Neural progenitor cell (in vitro differentiated cells): ENCODE results near the gene MTHFR. TPM values are rescaled to one million over a fixed set of nuclear protein-coding genes. Genes with fewer than 3 reads are reported as not detected.

Experiments
- DNase-seq: peaks from one replicate; pipeline ENCODE4 v3.0.0-alpha.2; 2016; ENCODE audit warnings: low spot score
- H2AFZ ChIP-seq: fragments of 200-600 bp; sonication (generic); replicated peaks from 2 replicates; pipeline ENCODE4 v1.6.1; 2016; ENCODE audit warnings: antibody characterized with exemption
- H3F3A ChIP-seq: fragments of 200-600 bp; sonication (generic); 2 replicates; pipeline ENCODE4 v1.6.1; 2016; ENCODE audit warnings: antibody characterized with exemption, low read depth
- H3K27ac ChIP-seq: fragments of 200-600 bp; sonication (generic); 2 replicates; pipeline ENCODE4 v1.5.1; 2016; ENCODE audit warnings: mild to moderate bottlenecking
- H3K27me3 ChIP-seq: fragments of 200-600 bp; sonication (generic); 2 replicates; pipeline ENCODE4 v1.6.1; 2016; ENCODE audit warnings: mild to moderate bottlenecking, moderate library complexity
- H3K36me3 ChIP-seq: fragments of 200-600 bp; sonication (generic); 2 replicates; pipeline ENCODE4 v1.5.1; 2016
- H3K4me1 ChIP-seq: fragments of 200-600 bp; sonication (generic); 2 replicates; pipeline ENCODE4 v1.6.1; 2016; ENCODE audit warnings: mixed run types
- H3K4me2 ChIP-seq: fragments of 200-600 bp; sonication (generic); 2 replicates; pipeline ENCODE4 v1.6.1; 2016
- H3K4me3 ChIP-seq: fragments of 200-600 bp; sonication (generic); 2 replicates; pipeline ENCODE4 v1.5.1; 2016
- H3K79me2 ChIP-seq: fragments of 200-600 bp; sonication (generic); 2 replicates; pipeline ENCODE4 v1.6.1; 2016; ENCODE audit warnings: low read depth
- H3K9ac ChIP-seq: fragments of 200-600 bp; sonication (generic); 2 replicates; pipeline ENCODE4 v1.6.1; 2016
- H3K9me3 ChIP-seq: fragments of 200-600 bp; sonication (generic); 2 replicates; pipeline ENCODE4 v1.5.1; 2016; ENCODE audit warnings: low read depth
- H4K20me1 ChIP-seq: fragments of 200-600 bp; sonication (generic); 2 replicates; pipeline ENCODE4 v1.6.1; 2016; ENCODE audit warnings: low read depth
- H3K27ac Mint-ChIP-seq: 3 replicates; pipeline ENCODE4 v1.8.0; 2021; ENCODE audit warnings: mixed read lengths
- H3K27me3 Mint-ChIP-seq: 2 replicates; pipeline ENCODE4 v1.8.0; 2022; ENCODE audit warnings: low read depth, mild to moderate bottlenecking, inconsistent platforms, moderate library complexity, mixed read lengths; ENCODE audit not compliant: insufficient read depth
- H3K36me3 Mint-ChIP-seq: 3 replicates; pipeline ENCODE4 v1.8.0; 2021; ENCODE audit warnings: mixed read lengths
- H3K4me1 Mint-ChIP-seq: 3 replicates; pipeline ENCODE4 v1.8.0; 2021; ENCODE audit warnings: mixed read lengths
- H3K4me3 Mint-ChIP-seq: 3 replicates; pipeline ENCODE4 v1.8.0; 2021; ENCODE audit warnings: mild to moderate bottlenecking, moderate library complexity, mixed read lengths
- H3K9me3 Mint-ChIP-seq: 3 replicates; pipeline ENCODE4 v1.8.0; 2020; ENCODE audit warnings: mixed read lengths
- CTCF ChIP-seq: fragments of 200-600 bp; sonication (generic); IDR thresholded peaks from 2 replicates; pipeline ENCODE4 v1.5.1; 2017; ENCODE audit warnings: antibody characterized with exemption, mild to moderate bottlenecking
- EZH2 ChIP-seq: fragments of 200-600 bp; sonication (generic); IDR thresholded peaks from 2 replicates; pipeline ENCODE4 v1.6.1; 2017; ENCODE audit warnings: antibody characterized with exemption, mild to moderate bottlenecking, moderate library complexity
- EZH2phosphoT487 ChIP-seq: fragments of 200-600 bp; sonication (generic); IDR thresholded peaks from 2 replicates; pipeline ENCODE4 v1.6.1; 2017; ENCODE audit warnings: antibody characterized with exemption
- total RNA-seq: library from RNA; depleted of rRNA; stranded (reverse); fragments of >200 nt; gene quantifications from 2 replicates; pipeline ENCODE4 v1.2.3, GENCODE V29; 2015; ENCODE audit warnings: low replicate concordance

The MTHFR gene
- total RNA-seq, 1 donor from 2014 or later, result 7.0 TPM

GRCh38 chr1:11772458-11772857 is 33.3 kb downstream of the MTHFR start:
- Histone ChIP-seq H3K9me3 (no peaks in the 10 kb centered on the region), H3K4me3 (no peak overlapping the region), H3F3A (no peaks in the 10 kb centered on the region), H2AFZ (no peak overlapping the region), H3K9ac (no peak overlapping the region), H3K27me3 (no peaks in the 10 kb centered on the region), H3K4me2 (no peak overlapping the region), H3K79me2 (no peaks in the 10 kb centered on the region), H3K36me3 (no peaks in the 10 kb centered on the region), H3K4me1 (no peaks in the 10 kb centered on the region), H4K20me1 (no peaks in the 10 kb centered on the region), H3K27ac (no peak overlapping the region)
- Mint-ChIP-seq H3K27ac (no peak overlapping the region), H3K4me3 (no peak overlapping the region), H3K9me3 (no peaks in the 10 kb centered on the region), H3K4me1 (no peaks in the 10 kb centered on the region), H3K27me3 (peaks cover 3% of the 10 kb centered on the region), H3K36me3 (no peaks in the 10 kb centered on the region)
- TF ChIP-seq CTCF, result no peak
- TF ChIP-seq EZH2, result no peak
- TF ChIP-seq EZH2phosphoT487, result no peak
- DNase-seq, result no peak

GRCh38 chr1:11771481-11772043 is 34.2 kb downstream of the MTHFR start:
- Mint-ChIP-seq H3K4me1 (no peaks in the 10 kb centered on the region), H3K4me3 (no peak overlapping the region), H3K9me3 (no peaks in the 10 kb centered on the region), H3K27me3 (peaks cover 3% of the 10 kb centered on the region), H3K27ac (no peak overlapping the region), H3K36me3 (no peaks in the 10 kb centered on the region)
- no peak overlapping the region for H3K4me3 ChIP-seq
- no peak for DNase-seq
- H3K79me2 ChIP-seq, result no peaks in the 10 kb centered on the region
- no peak overlapping the region for H3K4me2 ChIP-seq
- H3F3A ChIP-seq, result no peaks in the 10 kb centered on the region
- no peak overlapping the region for H3K9ac ChIP-seq
- H2AFZ ChIP-seq, result no peak overlapping the region
- H3K36me3 ChIP-seq, result no peaks in the 10 kb centered on the region
- TF ChIP-seq CTCF (no peak), EZH2phosphoT487 (no peak), EZH2 (no peak)
- H3K27ac ChIP-seq, result no peak overlapping the region
- H3K9me3 ChIP-seq, result no peaks in the 10 kb centered on the region
- no peaks in the 10 kb centered on the region for H3K27me3 ChIP-seq
- H4K20me1 ChIP-seq, result no peaks in the 10 kb centered on the region
- H3K4me1 ChIP-seq, result peaks cover 2% of the 10 kb centered on the region

GRCh38 chr1:11770011-11770410 is 35.8 kb downstream of the MTHFR start:
- TF ChIP-seq EZH2 (no peak), EZH2phosphoT487 (no peak), CTCF (no peak)
- H2AFZ ChIP-seq, result no peak overlapping the region
- Mint-ChIP-seq H3K4me1 (peaks cover 2% of the 10 kb centered on the region), H3K4me3 (no peak overlapping the region), H3K27ac (no peak overlapping the region), H3K27me3 (peaks cover 3% of the 10 kb centered on the region), H3K9me3 (no peaks in the 10 kb centered on the region), H3K36me3 (no peaks in the 10 kb centered on the region)
- no peak overlapping the region for H3K4me2 ChIP-seq
- no peaks in the 10 kb centered on the region for H3K36me3 ChIP-seq
- H3K4me3 ChIP-seq, result no peak overlapping the region
- H3K9me3 ChIP-seq, result no peaks in the 10 kb centered on the region
- no peak overlapping the region for H3K9ac ChIP-seq
- H4K20me1 ChIP-seq, result no peaks in the 10 kb centered on the region
- H3K4me1 ChIP-seq, result peaks cover 3% of the 10 kb centered on the region
- H3K27ac ChIP-seq, result no peak overlapping the region
- no peak for DNase-seq
- peaks cover 8% of the 10 kb centered on the region for H3K27me3 ChIP-seq
- no peaks in the 10 kb centered on the region for H3K79me2 ChIP-seq
- no peaks in the 10 kb centered on the region for H3F3A ChIP-seq
